Measurements from ENCODE around the gene MGRN1.

MGRN1 gene

GRCh38 chr16:4684763-4685162 is 60.1 kb downstream of the MGRN1 start:
- Histone ChIP-seq H3K4me3 (replicated peaks; ENCODE audit: insufficient read depth, low read length) (no peak overlapping the region), H3K27ac (replicated peaks) (peak overlapping the region; percentile 53), H3K27me3 (ENCODE audit: insufficient read depth, poor library complexity, severe bottlenecking) (no peaks in the 10 kb centered on the region)
- TF ChIP-seq SPI1 (IDR thresholded peaks at IDR 0.05; ENCODE audit: borderline replicate concordance, low read depth) = no peak
- DNase-seq (ENCODE audit: low read depth in 1 of 2, low spot score in 1 of 2) = no peak

- no peak overlapping the region for H3K4me3 ChIP-seq (replicated peaks; ENCODE audit: insufficient read depth, low read length)
- no peak for DNase-seq (ENCODE audit: low read depth in 1 of 2, low spot score in 1 of 2)
- H3K27ac ChIP-seq (replicated peaks) = peak overlapping the region; percentile 53
- TF ChIP-seq REST (IDR thresholded peaks at IDR 0.05; ENCODE audit: insufficient replicate concordance, low read depth) = no peak
- TF ChIP-seq GABPA (IDR thresholded peaks at IDR 0.05; ENCODE audit: low read depth) = no peak
- TF ChIP-seq SPI1 (IDR thresholded peaks at IDR 0.05; ENCODE audit: borderline replicate concordance, low read depth) = no peak
- no peak for TF ChIP-seq CTCF (IDR thresholded peaks at IDR 0.05; ENCODE audit: insufficient read depth, low read length)
- no peak for TF ChIP-seq POLR2AphosphoS5 (IDR thresholded peaks at IDR 0.05; ENCODE audit: low read depth)
- no peaks in the 10 kb centered on the region for H3K27me3 ChIP-seq (ENCODE audit: insufficient read depth, poor library complexity, severe bottlenecking)
Measured at GRCh38 chr16:4685292-4685691, 60.7 kb downstream of the MGRN1 start.

- peak overlapping the region; percentile 54 for H3K27ac ChIP-seq (replicated peaks)
- H3K4me3 ChIP-seq (replicated peaks; ENCODE audit: insufficient read depth, low read length) = no peak overlapping the region
- peak in 1 of 2 experiments; percentile 89 for DNase-seq (ENCODE audit: low read depth in 1 of 2, low spot score in 1 of 2)
- TF ChIP-seq POLR2AphosphoS5 (IDR thresholded peaks at IDR 0.05; ENCODE audit: low read depth) = no peak
- TF ChIP-seq GABPA (IDR thresholded peaks at IDR 0.05; ENCODE audit: low read depth) = no peak
- H3K27me3 ChIP-seq (ENCODE audit: insufficient read depth, poor library complexity, severe bottlenecking) = no peaks in the 10 kb centered on the region
Measured at GRCh38 chr16:4685776-4686496, 61.3 kb downstream of the MGRN1 start.

- Histone ChIP-seq H3K4me3 (replicated peaks; ENCODE audit: insufficient read depth, low read length) (no peak overlapping the region), H3K27me3 (ENCODE audit: insufficient read depth, poor library complexity, severe bottlenecking) (no peaks in the 10 kb centered on the region), H3K27ac (replicated peaks) (peak overlapping the region; percentile 54)
- no peak for DNase-seq (ENCODE audit: low read depth in 1 of 2, low spot score in 1 of 2)
- TF ChIP-seq POLR2AphosphoS5 (IDR thresholded peaks at IDR 0.05; ENCODE audit: low read depth) (no peak), REST (IDR thresholded peaks at IDR 0.05; ENCODE audit: insufficient replicate concordance, low read depth) (no peak), GABPA (IDR thresholded peaks at IDR 0.05; ENCODE audit: low read depth) (no peak), SPI1 (IDR thresholded peaks at IDR 0.05; ENCODE audit: borderline replicate concordance, low read depth) (no peak), CTCF (IDR thresholded peaks at IDR 0.05; ENCODE audit: insufficient read depth, low read length) (no peak)
Measured at GRCh38 chr16:4686497-4687210, 62.0 kb downstream of the MGRN1 start.
